ENCODE measurements around the gene DAAM2. TPM values are rescaled to one million over a fixed set of nuclear protein-coding genes. Genes with fewer than 3 reads are reported as not detected.

DAAM2 gene
- total and polyA plus RNA-seq, 2 of the 8 experiments (the other 6 are each of a cell fraction or from before 2014, with no cell fraction given), result 1.5 to 2.9 TPM

- Histone ChIP-seq H3K56ac (replicated peaks; ENCODE audit: insufficient read length, low read depth, low read length) (no peak overlapping the region), H3K27me3 (replicated peaks in 1 of 4; ENCODE audit: control insufficient read depth in 3 of 4, extremely low read depth in 1 of 4, insufficient read depth in 3 of 4, low read length in 3 of 4) (no peaks in the 10 kb centered on the region), H3K9ac (replicated peaks in 1 of 4; ENCODE audit: extremely low read depth in 1 of 4, low read depth in 3 of 4, low read length in 3 of 4) (no peak overlapping the region), H3K27ac (ENCODE audit: low read depth, low read length) (no peak overlapping the region), H4K5ac (ENCODE audit: insufficient read length, low read depth, low read length) (no peak overlapping the region), H3K4me1 (replicated peaks in 1 of 4; ENCODE audit: control insufficient read depth in 3 of 4, insufficient read depth in 4 of 4, low read length in 3 of 4) (peaks cover 0 to 5% (median 0%) of the 10 kb centered on the region in 4 experiments; a peak in 2 of 7 replicates), H3K14ac (ENCODE audit: insufficient read length) (no peak overlapping the region), H3K4me2 (ENCODE audit: insufficient read depth in 1 of 2, low read depth in 2 of 2, low read length in 2 of 2) (no peak overlapping the region), H2AFZ (ENCODE audit: low read length) (no peak overlapping the region), H2BK20ac (ENCODE audit: low read length) (no peak overlapping the region), H3K79me1 (ENCODE audit: low read depth, low read length) (no peaks in the 10 kb centered on the region), H3K9me3 (ENCODE audit: insufficient read depth in 2 of 2, low read depth in 1 of 2, low read length in 1 of 2) (no peaks in the 10 kb centered on the region), H2AK5ac (ENCODE audit: low read depth, low read length) (no peak overlapping the region), H3K4me3 (ENCODE audit: extremely low read depth in 1 of 4, insufficient read depth in 2 of 4, low read depth in 3 of 4, low read length in 4 of 4) (no peak overlapping the region), H3K36me3 (ENCODE audit: control insufficient read depth in 2 of 4, insufficient read depth in 4 of 4, low read length in 3 of 4) (no peaks in the 10 kb centered on the region), H3K18ac (ENCODE audit: extremely low read depth, low read length) (no peak overlapping the region), H4K20me1 (replicated peaks in 1 of 2; ENCODE audit: control insufficient read depth in 1 of 2, insufficient read depth in 2 of 2, low read length in 2 of 2) (no peaks in the 10 kb centered on the region), H4K8ac (ENCODE audit: extremely low read depth, insufficient read depth, low read length) (no peak overlapping the region), H4K91ac (replicated peaks; ENCODE audit: insufficient read length, low read length) (no peak overlapping the region), H2BK15ac (ENCODE audit: low read length) (no peak overlapping the region), H3K23ac (ENCODE audit: insufficient read length) (no peak overlapping the region), H3K4ac (replicated peaks; ENCODE audit: insufficient read length, low read depth, low read length) (no peak overlapping the region), H3K79me2 (ENCODE audit: control insufficient read depth in 1 of 2, insufficient read depth in 2 of 2, low read length in 2 of 2) (no peaks in the 10 kb centered on the region), H2BK120ac (replicated peaks; ENCODE audit: low read depth, low read length) (no peak overlapping the region), H3K23me2 (ENCODE audit: low read depth, low read length) (no peaks in the 10 kb centered on the region), H2BK5ac (ENCODE audit: low read depth, low read length) (no peak overlapping the region), H2BK12ac (ENCODE audit: low read depth, low read length) (no peak overlapping the region)
- no peak for DNase-seq (ENCODE audit: low read depth in 1 of 2, low spot score in 2 of 2)
- FAIRE-seq, result no peak
- ChIA-PET POLR2A (ENCODE audit: partially characterized antibody) (no interaction called here), CTCF (ENCODE audit: partially characterized antibody) (interaction anchor here (0.9 to 3.4 kb wide), 6 partner anchors 8 to 473 kb away, joined by 3 to 16 read pairs (median 5); no protein-coding TSS in a partner anchor)
- TF ChIP-seq RAD21 (IDR thresholded peaks at IDR 0.05 in 1 of 2, conservative IDR thresholded peaks at IDR 0.05 in 1 of 2; ENCODE audit: low read depth in 2 of 2, low read length in 2 of 2) (no peak), POLR2AphosphoS5 (IDR thresholded peaks at IDR 0.05; ENCODE audit: low read depth, low read length) (no peak), TCF12 (IDR thresholded peaks at IDR 0.05; ENCODE audit: low read depth, low read length) (no peak), SIRT6 (IDR thresholded peaks at IDR 0.05; ENCODE audit: low read length) (no peak), KDM1A (IDR thresholded peaks at IDR 0.05; ENCODE audit: borderline replicate concordance, low read length) (no peak), CBX8 (IDR thresholded peaks at IDR 0.05; ENCODE audit: borderline replicate concordance, low read depth, low read length) (no peak)
- whole genome bisulfite sequencing, 2 experiments (ENCODE audit: extremely low coverage in 1 of 2, insufficient coverage in 1 of 2, insufficient read length in 1 of 2, insufficient replicate concordance in 2 of 2, low coverage in 1 of 2, low lambda C conversion rate in 2 of 2, missing lambda C conversion rate in 1 of 2), result 95% methylated on average over 5 of the region's 5 CpGs; no CpG with 5 or more reads in 1 of the 2 experiments
Observed at GRCh38 chr6:39834866-39835265, 42.7 kb downstream of the DAAM2 start.
